Measurements from ENCODE around the gene MBNL2.
"Not testable (repeated sequence)": the region's sequence is repeated elsewhere in the genome, so short reads cannot be mapped to it uniquely, and the experiment has no call there.

Gene MBNL2

GRCh38 chr13:97332742-97333141 is 110.6 kb downstream of the MBNL2 start:
- DNase-seq: no peak

- no peak for DNase-seq
Observed at GRCh38 chr13:97333983-97334382, 111.8 kb downstream of the MBNL2 start.

GRCh38 chr13:97334690-97335089 is 112.6 kb downstream of the MBNL2 start:
- no peak for DNase-seq

- DNase-seq: no peak
Observed at GRCh38 chr13:97335488-97336134, 113.5 kb downstream of the MBNL2 start.

- no peak for DNase-seq
Observed at GRCh38 chr13:97337985-97338499, 115.9 kb downstream of the MBNL2 start.

GRCh38 chr13:97338571-97338970 is 116.4 kb downstream of the MBNL2 start:
- DNase-seq: no peak

GRCh38 chr13:97339019-97339987 is 117.2 kb downstream of the MBNL2 start:
- no peak for DNase-seq

- DNase-seq: no peak
Observed at GRCh38 chr13:97339988-97340749, 118.0 kb downstream of the MBNL2 start.

GRCh38 chr13:97341135-97341534 is 119.0 kb downstream of the MBNL2 start:
- DNase-seq: no peak

- DNase-seq: no peak
Observed at GRCh38 chr13:97342136-97342535, 120.0 kb downstream of the MBNL2 start.

GRCh38 chr13:97342936-97343335 is 120.8 kb downstream of the MBNL2 start:
- no peak for DNase-seq

- DNase-seq: peak; percentile 44 to 47
Observed at GRCh38 chr13:97344265-97345175, 122.4 kb downstream of the MBNL2 start.

- DNase-seq: no peak
Observed at GRCh38 chr13:97346097-97346496, 124.0 kb downstream of the MBNL2 start.

GRCh38 chr13:97346561-97347254 is 124.6 kb downstream of the MBNL2 start:
- DNase-seq: no peak

- DNase-seq: no peak
Observed at GRCh38 chr13:97347255-97347932, 125.3 kb downstream of the MBNL2 start.

GRCh38 chr13:97348569-97349100 is 126.5 kb downstream of the MBNL2 start:
- DNase-seq: no peak

GRCh38 chr13:97352012-97352411 is 129.9 kb downstream of the MBNL2 start:
- not testable (repeated sequence) for DNase-seq

GRCh38 chr13:97352815-97353214 is 130.7 kb downstream of the MBNL2 start:
- no peak for DNase-seq

GRCh38 chr13:97353927-97354675 is 132.0 kb downstream of the MBNL2 start:
- DNase-seq: no peak

GRCh38 chr13:97354808-97355207 is 132.7 kb downstream of the MBNL2 start:
- DNase-seq: no peak

Measured in activated CD4-positive, alpha-beta T cell treated with anti-CD3 and anti-CD28 coated beads, Interleukin-2, amount 50 U/mL, for 4 hours (primary cell).